HG03108 (cell line): Measurements from ENCODE around the gene PRKAG2.

Experiments used
- ATAC-seq: cut with Tn5 transposase; IDR thresholded peaks from one replicate; pipeline ENCODE4 v1.9.1; 2021; ENCODE audit warnings: moderate library complexity; ENCODE audit not compliant: unreplicated experiment

Gene PRKAG2

DNA sequence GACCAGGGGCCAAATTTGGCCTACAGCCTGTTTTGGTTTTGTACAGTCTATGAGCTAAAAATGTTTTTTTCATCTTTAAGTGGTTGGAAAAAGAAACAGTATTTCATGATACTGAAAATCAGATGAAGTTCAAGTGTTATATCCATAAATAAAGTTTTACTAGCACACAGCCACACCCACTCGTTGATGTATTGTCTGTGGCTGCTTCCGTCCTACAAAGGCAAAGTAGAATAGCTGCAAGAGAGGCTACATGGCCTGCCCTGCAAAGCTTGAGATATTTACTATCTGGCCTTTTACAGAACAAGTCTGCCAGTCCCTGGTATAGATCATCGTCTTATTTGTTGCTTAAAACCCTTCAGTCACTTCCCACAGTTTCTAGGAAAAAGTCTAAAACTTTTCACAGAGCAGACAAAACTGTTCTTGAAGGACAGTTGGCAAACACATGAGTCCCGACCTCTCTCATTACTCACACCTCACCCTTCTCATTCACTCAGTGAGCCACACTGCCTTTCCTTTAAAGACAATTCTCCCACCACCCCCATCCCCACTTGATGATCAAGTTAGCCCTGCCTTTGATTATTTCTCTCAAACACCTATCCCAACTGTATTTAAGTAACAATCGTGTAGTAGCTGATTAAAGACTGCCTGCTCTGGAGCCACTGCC lies 367.1 kb downstream of the PRKAG2 start:
- ATAC-seq = no peak

DNA sequence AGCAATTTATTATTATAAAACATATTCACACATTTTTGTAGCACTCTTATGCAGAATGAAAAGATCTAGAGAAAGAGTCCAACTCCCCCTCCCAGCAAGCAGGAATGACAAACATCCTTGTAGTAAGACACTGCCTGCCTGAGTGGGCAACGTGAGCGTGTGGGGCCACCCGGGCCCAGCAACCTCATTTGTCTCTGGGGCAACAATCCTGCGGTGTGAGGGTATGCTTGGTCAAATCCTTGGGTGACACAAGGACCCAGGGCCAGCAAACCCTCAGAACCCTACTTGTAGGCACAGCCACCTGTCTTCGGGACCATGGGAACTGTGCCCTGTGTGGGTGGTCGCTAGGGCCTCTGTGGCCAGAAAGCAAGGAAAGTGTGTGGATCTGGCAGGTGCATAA lies 367.9 kb downstream of the PRKAG2 start:
- no peak for ATAC-seq

DNA sequence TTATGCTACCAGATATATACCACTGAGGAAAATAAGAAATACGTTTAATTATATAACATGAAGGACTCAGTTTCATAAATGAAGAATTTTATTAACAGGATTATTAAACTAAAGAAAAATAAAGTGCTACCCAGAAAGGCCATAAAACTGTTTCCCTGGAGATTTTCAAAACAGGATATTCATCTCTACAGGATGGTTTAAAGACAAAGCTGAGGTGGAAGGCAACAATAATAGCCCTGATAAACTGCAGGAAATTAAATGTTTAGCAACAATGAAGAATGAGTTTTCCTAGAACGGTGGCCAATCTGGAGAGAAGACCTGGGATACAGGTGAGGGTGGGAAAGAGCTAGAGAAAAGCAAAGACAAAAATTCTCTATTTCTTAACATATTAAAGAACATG lies 369.1 kb downstream of the PRKAG2 start:
- ATAC-seq = no peak

DNA sequence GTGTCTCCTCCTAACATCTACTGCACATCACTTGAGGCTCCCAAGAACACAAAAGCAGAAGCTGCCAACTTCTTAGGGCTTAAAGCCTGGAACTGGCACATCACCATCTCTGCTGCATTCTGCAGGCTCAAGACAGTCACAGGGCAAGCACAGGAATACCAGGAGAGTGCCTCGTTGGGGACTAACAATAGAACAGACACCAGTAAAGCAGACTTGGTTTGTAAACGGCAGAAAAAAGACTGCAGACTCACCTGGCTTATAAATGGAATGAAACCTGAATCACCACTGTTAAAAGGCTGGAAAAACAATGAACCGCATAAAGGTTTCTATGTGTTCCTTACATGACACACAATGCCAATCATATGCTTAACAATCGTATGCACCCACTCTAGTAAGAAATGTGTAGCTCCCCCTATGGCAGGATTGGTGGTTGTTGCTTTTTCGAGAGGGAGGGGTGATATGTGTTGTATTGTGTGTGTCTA lies 370.0 kb downstream of the PRKAG2 start:
- ATAC-seq = no peak
